Panc1 (cell line): ENCODE measurements around the gene CARMIL1. TPM values are rescaled to one million over a fixed set of nuclear protein-coding genes. Genes with fewer than 3 reads are reported as not detected.

Source experiments
- ATAC-seq: fragments of 200-7000 bp; cut with Tn5 transposase; 2 replicates; pipeline ENCODE4 v1.9.1; 2020; ENCODE audit warnings: mild to moderate bottlenecking, moderate library complexity
- BruUV-seq: library from RNA; stranded (reverse); fragments of 400-500 nt; replicated peaks from 2 replicates; lab custom pipeline; 2021; lab: Mats Ljungman, UMichigan
- CTCF ChIA-PET: fragments of 300-600 bp; sonication (Branson Sonifier 250); formaldehyde crosslinking; loops from one replicate; lab custom pipeline; 2022; ENCODE audit warnings: antibody characterized with exemption; lab: Charles Lee
- POLR2A ChIA-PET: fragments of 300-600 bp; sonication (Branson Sonifier 250); formaldehyde crosslinking; loops from one replicate; lab custom pipeline; 2022; ENCODE audit warnings: antibody characterized with exemption; lab: Charles Lee
- DNase-seq: peaks from one replicate; pipeline ENCODE4 v3.0.0-alpha.2; 2010; ENCODE audit warnings: low read depth, low spot score
- H3K27ac ChIP-seq: 2 replicates; pipeline ENCODE4 v1.5.1; 2011; ENCODE audit warnings: mild to moderate bottlenecking, low read length, inconsistent platforms
- H3K27me3 ChIP-seq: fragments of 200-500 bp; sonication (Bioruptor generic); 2 replicates; pipeline ENCODE4 v1.6.0; 2014; ENCODE audit warnings: low read length, inconsistent platforms; ENCODE audit not compliant: control insufficient read depth, insufficient read depth
- H3K36me3 ChIP-seq: fragments of 200-500 bp; sonication (Bioruptor generic); 2 replicates; pipeline ENCODE4 v1.5.1; 2014; ENCODE audit warnings: inconsistent platforms, mild to moderate bottlenecking, low read length, moderate library complexity; ENCODE audit not compliant: control insufficient read depth, insufficient read depth
- H3K4me1 ChIP-seq: 2 replicates; pipeline ENCODE4 v1.5.1; 2011; ENCODE audit warnings: inconsistent platforms, mild to moderate bottlenecking, low read length, moderate library complexity; ENCODE audit not compliant: control insufficient read depth, insufficient read depth
- H3K4me3 ChIP-seq, 2 experiments: 2 replicates each; pipeline ENCODE4 v1.5.1; 2011 to 2012; ENCODE audit warnings: low read depth in 2 of 2, low read length in 2 of 2, mild to moderate bottlenecking in 2 of 2, inconsistent platforms in 1 of 2, moderate library complexity in 1 of 2
- H3K9me3 ChIP-seq: fragments of 200-500 bp; sonication (Bioruptor generic); 2 replicates; pipeline ENCODE4 v1.5.1; 2014; ENCODE audit warnings: low read depth, mild to moderate bottlenecking, inconsistent platforms, low read length, moderate library complexity; ENCODE audit not compliant: control insufficient read depth, insufficient read depth
- CTCF ChIP-seq: fragments of 450-650 bp; IDR thresholded peaks from 2 replicates; pipeline ENCODE4 v1.5.1; 2017; ENCODE audit warnings: mild to moderate bottlenecking
- POLR2AphosphoS5 ChIP-seq: IDR thresholded peaks from 2 replicates; pipeline ENCODE4 v1.6.1; 2012; ENCODE audit warnings: mild to moderate bottlenecking, low read depth, low read length, moderate library complexity
- REST ChIP-seq, 2 experiments: IDR thresholded peaks; 2 replicates each; pipeline ENCODE4 v1.6.1; 2011 to 2012; ENCODE audit warnings: low read depth in 2 of 2, control low read depth in 1 of 2, low read length in 1 of 2, mild to moderate bottlenecking in 1 of 2, moderate library complexity in 1 of 2; ENCODE audit not compliant: insufficient read depth in 1 of 2
- SIN3A ChIP-seq: IDR thresholded peaks from 2 replicates; pipeline ENCODE4 v1.6.1; 2012; ENCODE audit warnings: low read depth, mild to moderate bottlenecking, low read length, moderate library complexity, borderline replicate concordance; ENCODE audit not compliant: insufficient read depth
- TCF7L2 ChIP-seq: IDR thresholded peaks from 2 replicates; pipeline ENCODE4 v1.6.1; 2011; ENCODE audit warnings: mild to moderate bottlenecking, low read depth, low read length, inconsistent platforms
- in situ Hi-C: cut with HindIII; loops from 2 replicates; pipeline ENCODE4 v1.10.0; 2016; ENCODE audit warnings: low sequenced_read_pairs, low pct_unique_long_range_greater_than_20kb
- intact Hi-C: fragments of 100-400 bp; cut with micrococcal nuclease; formaldehyde crosslinking; loops from one replicate; pipeline ENCODE4 v1.10.0; 2022; ENCODE audit not compliant: unreplicated experiment
- total RNA-seq: library from RNA; stranded (reverse); gene quantifications from one replicate; pipeline ENCODE4 v1.2.1, GENCODE V29; 2021; ENCODE audit not compliant: unreplicated experiment

The CARMIL1 gene
- total RNA-seq, 1 experiment from 2014 or later: 4.0 TPM

DNA sequence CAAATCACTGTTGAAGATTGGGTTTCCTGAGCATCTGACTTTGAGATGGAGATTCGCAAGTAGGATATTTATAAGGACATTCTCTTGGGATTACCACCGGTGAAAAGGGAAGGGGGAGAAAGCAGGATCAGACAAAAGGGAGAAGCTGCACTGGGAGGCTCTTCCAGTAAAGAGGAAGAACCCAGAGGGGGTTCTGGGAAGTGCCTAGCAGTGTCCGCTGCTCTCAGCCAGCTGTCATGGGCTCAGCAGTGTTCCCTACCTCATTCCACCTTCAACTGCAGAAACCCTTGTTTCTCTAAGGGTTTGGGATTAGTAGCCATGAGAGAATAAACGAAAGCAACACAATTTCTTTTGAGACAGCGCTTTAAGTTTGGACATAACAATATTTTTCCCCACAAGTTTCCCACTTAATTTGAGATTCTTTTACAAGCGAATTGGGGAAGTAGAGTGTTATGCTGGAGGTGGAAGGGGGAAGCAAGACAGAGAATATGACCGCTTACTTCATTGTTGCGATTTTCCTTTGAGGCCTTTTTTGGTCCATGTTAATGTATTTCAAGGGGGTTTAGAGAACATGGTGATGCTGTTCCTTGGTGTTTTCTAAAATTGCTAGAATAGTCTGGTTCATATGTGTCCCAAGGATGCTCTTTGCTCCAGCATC lies 218.3 kb downstream of the CARMIL1 start:
- no peaks in the 10 kb centered on the region for H3K9me3 ChIP-seq
- H3K4me3 ChIP-seq: no peak overlapping the region
- no peaks in the 10 kb centered on the region for H3K4me1 ChIP-seq
- ChIA-PET CTCF (no interaction called here), POLR2A (no interaction called here)
- no peak for TF ChIP-seq SIN3A
- TF ChIP-seq CTCF: no peak
- no peak for TF ChIP-seq POLR2AphosphoS5
- TF ChIP-seq REST (IDR thresholded peaks at IDR 0.05; ENCODE audit: insufficient read depth in 1 of 2, low read depth in 2 of 2, low read length in 1 of 2): no peak
- TF ChIP-seq TCF7L2: no peak
- in situ Hi-C loops (no loop called here), intact Hi-C loops (no loop called here)
- DNase-seq: no peak
- H3K27me3 ChIP-seq: no peaks in the 10 kb centered on the region
- ATAC-seq: no peak
- no peak overlapping the region for H3K27ac ChIP-seq
- H3K36me3 ChIP-seq: no peaks in the 10 kb centered on the region; the same call in 1 of the 2 replicates
- no TSS peak for BruUV-seq

DNA sequence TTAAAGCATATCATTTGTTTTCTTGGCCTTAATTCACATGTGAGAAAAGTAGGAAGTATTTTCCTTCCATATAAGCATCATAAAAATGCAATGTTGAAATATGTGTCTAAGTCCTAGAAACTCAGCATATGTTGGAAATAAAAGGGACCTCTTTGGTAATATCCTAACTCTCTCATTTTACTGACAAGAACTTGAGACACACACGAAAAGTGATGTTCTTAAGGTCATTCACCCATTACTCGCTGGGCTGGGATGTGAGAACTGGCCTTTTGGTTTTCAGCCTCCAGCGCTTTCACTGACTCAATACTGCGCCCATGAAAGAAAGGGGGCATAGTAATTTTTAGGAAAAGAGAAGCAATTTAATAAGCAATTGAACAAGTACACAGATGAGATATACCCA lies 219.3 kb downstream of the CARMIL1 start:
- DNase-seq (no peak), ATAC-seq (no peak)
- intact Hi-C loops (no loop called here), in situ Hi-C loops (no loop called here)
- H3K27me3 ChIP-seq: no peaks in the 10 kb centered on the region
- POLR2A ChIA-PET: no interaction called here
- no TSS peak for BruUV-seq
- CTCF ChIA-PET: no interaction called here
- no peaks in the 10 kb centered on the region; the same call in 1 of the 2 replicates for H3K36me3 ChIP-seq
- H3K4me1 ChIP-seq: no peaks in the 10 kb centered on the region
- H3K27ac ChIP-seq: no peak overlapping the region
- TF ChIP-seq SIN3A: no peak
- no peak for TF ChIP-seq POLR2AphosphoS5
- no peak for TF ChIP-seq REST (IDR thresholded peaks at IDR 0.05; ENCODE audit: insufficient read depth in 1 of 2, low read depth in 2 of 2, low read length in 1 of 2)
- TF ChIP-seq TCF7L2: no peak
- no peak for TF ChIP-seq CTCF
- no peaks in the 10 kb centered on the region for H3K9me3 ChIP-seq
- H3K4me3 ChIP-seq: no peak overlapping the region
